PC-3 (cell line): ENCODE results near the gene KSR2.

Experiments used
- EZH2 ChIP-seq: fragments of 300-600 bp; sonication (generic); IDR thresholded peaks from one replicate; pipeline ENCODE4 v1.6.1; 2017; ENCODE audit warnings: antibody characterized with exemption, mild to moderate bottlenecking, low read length; ENCODE audit not compliant: unreplicated experiment
- TF ChIP-seq, protein P1 (sequence below): fragments of 300-600 bp; sonication (generic); conservative IDR thresholded peaks from 2 replicates; pipeline ENCODE4 v1.5.1; 2017; ENCODE audit warnings: antibody characterized with exemption, low read depth, mild to moderate bottlenecking, low read length

DNA sequence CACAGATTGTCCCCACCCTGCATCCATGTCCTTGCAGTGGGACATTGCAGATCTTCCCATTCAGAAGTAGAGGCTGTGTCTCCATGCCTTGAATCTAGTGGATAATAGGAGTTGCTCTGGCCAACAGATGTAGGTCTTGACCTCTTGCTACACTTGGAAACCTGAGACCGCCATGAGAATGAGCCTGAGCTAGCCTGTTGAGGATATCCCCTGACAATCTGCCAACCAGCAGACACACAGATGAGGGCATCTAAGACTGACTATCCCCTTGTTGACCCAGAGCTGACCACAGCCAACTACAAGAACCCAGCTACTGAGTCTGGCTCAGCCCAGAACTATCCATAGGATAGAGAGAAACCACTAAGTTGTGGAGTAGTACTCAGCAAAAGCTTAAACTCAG lies 446.2 kb downstream of the KSR2 start:
- TF ChIP-seq, protein P1, sequence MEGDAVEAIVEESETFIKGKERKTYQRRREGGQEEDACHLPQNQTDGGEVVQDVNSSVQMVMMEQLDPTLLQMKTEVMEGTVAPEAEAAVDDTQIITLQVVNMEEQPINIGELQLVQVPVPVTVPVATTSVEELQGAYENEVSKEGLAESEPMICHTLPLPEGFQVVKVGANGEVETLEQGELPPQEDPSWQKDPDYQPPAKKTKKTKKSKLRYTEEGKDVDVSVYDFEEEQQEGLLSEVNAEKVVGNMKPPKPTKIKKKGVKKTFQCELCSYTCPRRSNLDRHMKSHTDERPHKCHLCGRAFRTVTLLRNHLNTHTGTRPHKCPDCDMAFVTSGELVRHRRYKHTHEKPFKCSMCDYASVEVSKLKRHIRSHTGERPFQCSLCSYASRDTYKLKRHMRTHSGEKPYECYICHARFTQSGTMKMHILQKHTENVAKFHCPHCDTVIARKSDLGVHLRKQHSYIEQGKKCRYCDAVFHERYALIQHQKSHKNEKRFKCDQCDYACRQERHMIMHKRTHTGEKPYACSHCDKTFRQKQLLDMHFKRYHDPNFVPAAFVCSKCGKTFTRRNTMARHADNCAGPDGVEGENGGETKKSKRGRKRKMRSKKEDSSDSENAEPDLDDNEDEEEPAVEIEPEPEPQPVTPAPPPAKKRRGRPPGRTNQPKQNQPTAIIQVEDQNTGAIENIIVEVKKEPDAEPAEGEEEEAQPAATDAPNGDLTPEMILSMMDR: no peak
- TF ChIP-seq EZH2: no peak
